GM18511 (cell line): ENCODE results near the gene FRS2.

Experiments used
- ATAC-seq: cut with Tn5 transposase; IDR thresholded peaks from one replicate; pipeline ENCODE4 v1.9.1; 2021; ENCODE audit warnings: mild to moderate bottlenecking, moderate library complexity; ENCODE audit not compliant: unreplicated experiment

FRS2 gene

DNA sequence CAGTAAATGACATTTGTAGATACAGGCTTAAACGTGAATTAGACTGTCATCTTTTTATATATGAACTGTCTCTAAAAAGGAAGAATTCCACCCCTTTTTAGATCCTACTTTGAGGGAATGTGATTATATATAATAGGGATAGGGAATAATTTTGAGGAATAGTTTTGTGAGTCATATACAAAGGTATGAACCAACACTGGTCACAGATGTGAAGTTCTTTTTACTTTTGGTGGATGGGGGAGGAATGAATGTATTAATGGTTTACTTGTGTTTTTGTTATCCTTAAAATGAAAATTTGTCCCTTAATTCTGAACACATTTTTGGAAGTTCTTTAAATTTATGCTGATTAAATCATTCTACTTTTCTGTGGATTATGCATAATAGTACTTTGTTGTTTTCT is 30.4 kb downstream of the FRS2 start:
- ATAC-seq = no peak

DNA sequence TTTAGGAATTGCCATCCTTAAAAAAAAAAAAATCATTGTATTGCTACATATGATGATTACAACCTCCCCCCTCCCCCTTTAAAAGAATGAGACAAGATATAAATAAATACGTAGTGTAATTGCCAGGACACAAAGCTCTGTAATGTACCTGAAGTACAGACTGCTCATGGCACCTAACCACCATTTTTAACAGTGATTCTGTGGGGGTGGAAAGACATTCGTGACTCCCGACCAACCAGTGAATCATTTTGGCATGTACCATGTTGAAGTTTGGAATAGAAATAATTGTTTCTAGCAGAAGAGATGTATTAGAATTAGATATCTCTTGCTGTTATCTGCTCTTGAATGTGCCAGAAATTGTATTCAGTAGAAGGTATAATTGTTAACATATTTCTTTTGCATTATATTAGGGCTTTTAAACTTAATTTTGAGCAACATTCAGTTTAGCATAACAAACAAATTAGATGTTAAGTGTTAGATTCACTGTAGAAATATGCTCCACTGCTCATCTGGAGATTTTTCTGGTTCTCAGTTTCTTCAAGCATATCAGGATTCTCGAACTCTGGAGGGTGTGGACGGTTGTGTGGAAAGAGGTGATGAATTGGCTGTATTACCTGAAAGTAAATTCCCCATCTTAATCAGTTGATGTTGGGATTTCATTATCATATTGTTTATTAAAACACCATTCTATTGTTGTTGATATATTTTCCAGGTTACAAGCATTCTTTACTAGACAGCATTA is 31.1 kb downstream of the FRS2 start:
- no peak for ATAC-seq

- no peak for ATAC-seq
These were observed 32.3 kb downstream of the FRS2 start for GRCh38 chr12:69502345-69503081.

DNA sequence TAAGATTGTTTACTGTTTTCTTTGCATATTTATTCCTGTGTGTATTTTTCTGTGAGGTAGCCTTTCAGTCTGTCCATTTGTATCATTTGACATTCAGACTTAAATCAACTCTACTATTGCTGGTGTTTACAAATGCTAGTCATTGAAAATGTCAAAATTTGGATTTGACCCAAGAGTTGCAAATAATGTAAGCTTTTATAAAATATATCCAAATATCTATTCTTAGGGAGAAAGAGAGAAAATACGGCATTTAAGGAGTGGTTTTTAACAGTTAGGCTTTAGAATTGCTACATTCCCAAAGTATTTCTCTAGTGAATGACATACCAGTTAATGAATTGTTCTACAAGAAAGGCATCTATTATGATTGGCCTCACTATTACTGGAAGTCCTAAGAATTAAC is 37.9 kb downstream of the FRS2 start:
- ATAC-seq = no peak

GRCh38 chr12:69508621-69509020 is 38.4 kb downstream of the FRS2 start:
- ATAC-seq = no peak

- ATAC-seq = no peak
These were observed 39.1 kb downstream of the FRS2 start for GRCh38 chr12:69509308-69509736.

DNA sequence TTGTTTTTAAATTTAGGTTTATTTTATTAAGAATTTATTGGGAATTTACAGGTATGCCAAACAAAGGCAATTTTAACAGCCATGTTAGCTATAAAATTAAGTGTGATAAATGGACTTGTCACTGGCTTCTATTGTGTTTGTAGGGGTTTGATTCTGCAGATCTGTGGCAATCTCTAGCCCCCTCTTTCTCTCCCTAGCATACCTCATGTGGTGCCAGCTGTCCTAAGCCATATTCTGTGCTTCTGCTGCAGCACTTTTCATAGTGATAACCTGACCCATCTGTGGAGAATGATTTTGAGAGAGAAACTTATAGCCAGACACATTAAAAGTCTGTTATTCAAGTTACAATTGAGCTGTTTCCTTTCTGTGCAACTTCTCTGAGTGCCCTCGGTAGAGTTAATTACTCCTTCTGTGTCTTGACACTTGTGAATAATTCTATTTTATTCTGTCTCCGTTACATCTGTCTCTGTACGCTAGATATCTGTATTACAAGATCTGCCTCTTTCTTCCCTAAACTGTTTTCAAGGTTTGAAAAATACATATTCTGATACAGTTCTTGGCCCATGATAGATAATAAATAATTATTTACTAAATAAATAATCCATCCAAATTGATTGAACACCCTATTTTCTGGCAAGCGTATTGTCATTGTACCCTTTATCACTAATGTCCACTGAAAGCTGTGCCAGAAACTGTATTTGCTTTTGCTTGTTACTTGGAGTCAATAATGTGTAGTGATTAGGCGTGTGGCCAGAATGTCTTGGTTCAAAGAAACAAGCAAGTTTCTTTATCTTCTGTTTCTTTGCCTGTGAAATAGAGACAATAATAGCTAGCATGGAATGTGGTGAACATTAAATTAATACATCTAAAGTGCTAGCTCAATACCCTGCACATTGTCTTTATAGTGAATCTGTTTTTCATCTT is 40.0 kb downstream of the FRS2 start:
- no peak for ATAC-seq

- no peak for ATAC-seq
These were observed 40.8 kb downstream of the FRS2 start for GRCh38 chr12:69511016-69511415.

DNA sequence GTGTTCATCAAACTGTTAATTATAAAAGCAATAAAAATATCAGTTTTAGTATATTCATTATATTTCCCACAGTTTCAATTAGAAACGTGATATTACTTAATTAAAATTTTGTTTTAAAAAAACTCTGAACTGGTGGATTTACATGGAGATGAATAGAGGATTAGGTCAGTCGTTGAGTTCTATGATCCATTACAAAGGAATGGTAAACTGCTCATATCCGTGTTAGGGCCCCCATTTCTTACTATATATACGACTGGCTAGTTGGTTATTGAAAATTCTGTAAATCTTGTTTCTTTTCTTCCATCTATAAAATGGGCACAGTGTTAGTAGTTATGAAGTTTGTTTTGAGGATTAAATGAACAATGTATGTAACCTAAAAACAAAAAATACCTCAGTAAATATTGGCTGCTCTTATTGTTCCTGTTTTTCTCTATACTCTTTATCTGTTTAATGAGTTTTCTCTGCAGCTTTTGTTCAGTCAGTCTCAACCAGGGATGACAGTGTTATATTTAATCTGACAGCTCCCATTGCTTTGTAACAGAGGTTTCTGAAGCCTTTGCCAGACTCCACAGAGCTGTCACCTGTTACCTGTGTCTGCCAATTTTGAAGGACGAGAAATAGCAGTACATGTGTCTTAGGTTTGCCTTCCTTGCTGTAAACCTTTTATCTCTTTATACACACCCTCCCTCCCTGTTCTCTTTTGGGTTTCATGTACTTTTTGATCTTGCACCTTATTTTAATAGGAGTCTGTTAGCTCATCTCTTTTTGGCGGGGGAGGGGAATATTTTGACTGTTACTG is 41.5 kb downstream of the FRS2 start:
- no peak for ATAC-seq

DNA sequence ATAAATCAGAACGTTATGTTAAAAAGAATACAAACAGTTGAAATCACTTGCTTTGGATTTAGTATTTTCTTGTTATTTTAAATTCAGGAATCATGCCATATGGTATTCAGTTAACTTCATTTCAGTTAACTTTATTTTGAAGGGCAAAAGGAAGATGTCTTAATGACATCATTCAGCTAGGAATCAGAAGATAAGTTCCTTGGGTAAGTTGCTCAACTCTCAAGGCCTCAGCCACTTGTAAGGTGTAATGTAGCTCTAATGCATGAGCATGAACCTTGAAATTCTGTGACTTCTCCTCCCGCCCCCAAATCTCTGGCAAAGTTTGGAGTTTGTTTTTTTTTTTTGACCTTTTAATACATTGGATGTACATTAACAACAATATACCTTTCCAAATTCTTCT is 42.6 kb downstream of the FRS2 start:
- no peak for ATAC-seq

DNA sequence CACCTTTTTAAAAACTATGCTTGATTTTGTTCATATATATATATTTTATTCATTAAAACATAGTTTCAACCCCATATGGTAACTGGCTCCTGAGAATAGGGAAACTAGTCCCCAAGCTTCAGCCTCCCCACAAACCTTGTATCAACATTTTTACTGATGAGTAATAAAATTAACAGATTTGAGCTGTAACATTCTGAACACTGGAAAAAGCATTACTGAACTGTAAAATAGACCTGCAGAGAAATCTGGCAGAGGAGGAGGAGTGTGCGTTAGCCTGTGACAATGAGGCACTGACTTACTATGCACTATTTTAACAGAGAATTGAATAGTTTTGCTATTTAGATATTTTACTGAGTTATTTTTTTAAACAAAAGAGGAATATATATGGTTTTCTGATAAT is 43.1 kb downstream of the FRS2 start:
- no peak for ATAC-seq

- ATAC-seq = no peak
These were observed 43.9 kb downstream of the FRS2 start for GRCh38 chr12:69514111-69514510.

- ATAC-seq = no peak
These were observed 44.7 kb downstream of the FRS2 start for GRCh38 chr12:69514845-69515244.

DNA sequence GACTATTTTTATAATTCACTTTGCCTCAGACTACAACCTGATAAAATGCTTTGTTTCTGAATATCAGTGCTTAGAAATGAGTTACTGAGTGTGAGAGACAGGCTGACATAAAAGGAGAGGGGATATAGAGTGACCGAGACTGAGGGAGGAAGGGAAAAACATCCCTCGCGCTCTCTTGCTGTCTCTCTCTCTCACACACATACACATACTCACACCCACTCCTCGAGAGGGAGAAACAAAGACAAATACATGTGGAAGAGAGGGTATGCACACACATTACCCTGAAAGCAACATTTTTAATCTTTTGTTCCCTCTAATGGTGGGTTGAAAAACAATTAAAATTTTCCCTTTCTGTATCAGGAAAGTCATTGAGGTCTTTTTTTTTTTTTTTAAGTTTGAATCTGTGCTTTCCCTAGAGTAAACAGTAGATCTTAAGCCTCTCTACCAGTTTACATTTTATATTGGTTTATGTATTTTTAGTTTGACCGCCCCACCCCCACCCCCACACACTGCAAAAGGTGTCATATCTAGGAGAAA is 45.3 kb downstream of the FRS2 start:
- no peak for ATAC-seq

DNA sequence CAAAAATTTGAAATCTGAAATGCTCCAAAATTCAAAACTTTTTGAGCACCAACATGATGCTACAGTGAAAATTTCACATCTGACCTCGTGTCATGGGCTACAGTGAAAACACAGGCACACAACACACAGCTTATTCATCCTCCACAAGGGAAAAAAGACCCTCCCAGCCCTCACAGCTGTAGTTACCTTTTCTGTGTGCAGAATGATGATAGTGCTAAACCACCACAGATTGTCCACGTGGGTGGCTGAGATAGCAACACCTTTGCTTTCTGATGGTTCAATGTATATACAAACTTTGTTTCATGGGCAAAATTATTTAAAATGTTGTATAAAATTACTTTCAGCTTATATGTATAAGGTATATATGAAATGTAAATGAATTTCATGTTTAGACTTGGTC is 46.8 kb downstream of the FRS2 start:
- no peak for ATAC-seq

GRCh38 chr12:69517406-69517805 is 47.2 kb downstream of the FRS2 start:
- ATAC-seq = no peak

GRCh38 chr12:69519871-69520270 is 49.7 kb downstream of the FRS2 start:
- no peak for ATAC-seq

- ATAC-seq = no peak
These were observed 53.5 kb downstream of the FRS2 start for GRCh38 chr12:69523433-69524330.

DNA sequence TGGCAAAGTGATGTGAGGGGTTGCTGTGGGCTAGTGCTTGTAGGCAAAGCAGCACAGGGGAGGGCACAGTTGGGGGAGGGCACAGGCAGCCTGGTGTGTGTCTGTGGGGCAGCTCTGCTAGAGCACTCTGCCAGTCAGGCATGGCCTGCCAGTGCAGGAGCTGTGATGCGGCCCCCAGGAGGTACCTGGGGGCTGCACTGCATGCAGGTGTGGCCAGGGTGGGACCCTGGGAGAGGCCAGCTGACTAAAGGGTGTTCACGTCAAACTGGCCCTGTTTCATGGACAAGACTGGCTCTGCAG is 54.1 kb downstream of the FRS2 start:
- ATAC-seq = no peak
